RWPE2 (cell line): ENCODE results near the gene TTBK1.

Source experiments
- ATAC-seq: fragments of 200-7000 bp; cut with Tn5 transposase; 3 replicates; pipeline ENCODE4 v1.9.1; 2021; ENCODE audit warnings: low read depth
- DNase-seq: peaks from one replicate; pipeline ENCODE4 v3.0.0-alpha.2; 2020; ENCODE audit warnings: low spot score
- H3K27ac ChIP-seq: fragments of 450-650 bp; 2 replicates; pipeline ENCODE4 v1.5.1; 2017; ENCODE audit warnings: mild to moderate bottlenecking; ENCODE audit not compliant: poor library complexity, severe bottlenecking
- H3K27me3 ChIP-seq: fragments of 250-450 bp; sonication (Bioruptor Pico); 2 replicates; pipeline ENCODE4 v1.5.1; 2021; ENCODE audit warnings: mild to moderate bottlenecking, moderate library complexity; ENCODE audit not compliant: insufficient read depth, poor library complexity, severe bottlenecking
- H3K36me3 ChIP-seq: fragments of 250-450 bp; sonication (Bioruptor Pico); 2 replicates; pipeline ENCODE4 v1.5.1; 2020; ENCODE audit warnings: low read depth, mild to moderate bottlenecking, moderate library complexity
- H3K4me1 ChIP-seq: fragments of 250-450 bp; sonication (Bioruptor Pico); 2 replicates; pipeline ENCODE4 v1.5.1; 2021; ENCODE audit warnings: mild to moderate bottlenecking, moderate library complexity; ENCODE audit not compliant: insufficient read depth, poor library complexity, severe bottlenecking
- H3K4me3 ChIP-seq: fragments of 250-450 bp; sonication (Bioruptor Pico); 2 replicates; pipeline ENCODE4 v1.5.1; 2021; ENCODE audit warnings: mild to moderate bottlenecking, moderate library complexity; ENCODE audit not compliant: severe bottlenecking
- H3K9me3 ChIP-seq: fragments of 250-450 bp; sonication (Bioruptor Pico); 2 replicates; pipeline ENCODE4 v1.5.1; 2021; ENCODE audit warnings: mild to moderate bottlenecking, moderate library complexity; ENCODE audit not compliant: severe bottlenecking
- CTCF ChIP-seq: fragments of 450-650 bp; IDR thresholded peaks from one replicate; pipeline ENCODE4 v1.5.1; 2017; ENCODE audit warnings: mild to moderate bottlenecking, moderate library complexity; ENCODE audit not compliant: poor library complexity, severe bottlenecking

Gene TTBK1

GRCh38 chr6:43287717-43288679 is 44.7 kb downstream of the TTBK1 start:
- Histone ChIP-seq H3K36me3 (no peaks in the 10 kb centered on the region), H3K27ac (no peak overlapping the region), H3K4me1 (no peaks in the 10 kb centered on the region), H3K9me3 (no peaks in the 10 kb centered on the region), H3K27me3 (peaks cover 19% of the 10 kb centered on the region), H3K4me3 (no peak overlapping the region)
- ATAC-seq = no peak
- DNase-seq = no peak
- no peak for TF ChIP-seq CTCF

GRCh38 chr6:43290339-43290904 is 47.1 kb downstream of the TTBK1 start:
- no peak for TF ChIP-seq CTCF
- no peak for ATAC-seq
- no peak for DNase-seq
- H3K4me3 ChIP-seq = no peak overlapping the region
- no peaks in the 10 kb centered on the region for H3K4me1 ChIP-seq
- H3K27me3 ChIP-seq = peaks cover 6% of the 10 kb centered on the region
- no peaks in the 10 kb centered on the region for H3K9me3 ChIP-seq
- no peaks in the 10 kb centered on the region for H3K36me3 ChIP-seq
- no peak overlapping the region for H3K27ac ChIP-seq

- no peak overlapping the region for H3K27ac ChIP-seq
- ATAC-seq = no peak
- H3K4me3 ChIP-seq = no peak overlapping the region
- no peaks in the 10 kb centered on the region for H3K36me3 ChIP-seq
- H3K4me1 ChIP-seq = no peaks in the 10 kb centered on the region
- H3K27me3 ChIP-seq = peaks cover under 1% of the 10 kb centered on the region
- TF ChIP-seq CTCF = no peak
- DNase-seq = no peak
- H3K9me3 ChIP-seq = no peaks in the 10 kb centered on the region
These were observed 47.6 kb downstream of the TTBK1 start for GRCh38 chr6:43290905-43291355.

GRCh38 chr6:43291708-43292107 is 48.4 kb downstream of the TTBK1 start:
- TF ChIP-seq CTCF = no peak
- ATAC-seq = no peak

GRCh38 chr6:43292341-43292740 is 49.1 kb downstream of the TTBK1 start:
- H3K27me3 ChIP-seq = no peaks in the 10 kb centered on the region
- H3K9me3 ChIP-seq = no peaks in the 10 kb centered on the region
- H3K4me1 ChIP-seq = no peaks in the 10 kb centered on the region
- DNase-seq (no peak), ATAC-seq (no peak)
- TF ChIP-seq CTCF = no peak
- H3K4me3 ChIP-seq = no peak overlapping the region
- H3K27ac ChIP-seq = no peak overlapping the region
- no peaks in the 10 kb centered on the region for H3K36me3 ChIP-seq

More at GRCh38 chr6:43291708-43292107, 48.4 kb downstream of the TTBK1 start:
- H3K9me3 ChIP-seq = no peaks in the 10 kb centered on the region
- H3K4me3 ChIP-seq = no peak overlapping the region
- no peak overlapping the region for H3K27ac ChIP-seq
- H3K27me3 ChIP-seq = no peaks in the 10 kb centered on the region
- H3K36me3 ChIP-seq = no peaks in the 10 kb centered on the region
- no peaks in the 10 kb centered on the region for H3K4me1 ChIP-seq
- DNase-seq = no peak
